HepG2 (cell line): ENCODE results near the gene NXN. TPM values are rescaled to one million over a fixed set of nuclear protein-coding genes. Genes with fewer than 3 reads are reported as not detected.

ENCODE experiments used
- CENPT ChIP-seq: sonication (generic); formaldehyde crosslinking; IDR thresholded peaks from 2 replicates; pipeline ENCODE4 v1.8.0; 2022; ENCODE audit warnings: low read depth, mild to moderate bottlenecking, moderate library complexity, missing genetic modification reagents
- KDM6A ChIP-seq: IDR thresholded peaks from 2 replicates; pipeline ENCODE4 v1.6.1; 2016; ENCODE audit warnings: low read depth
- MEIS2 ChIP-seq: sonication (generic); formaldehyde crosslinking; IDR thresholded peaks from 2 replicates; pipeline ENCODE4 v1.9.0; 2021; ENCODE audit warnings: mild to moderate bottlenecking, missing genetic modification reagents
- MXD1 ChIP-seq: sonication (generic); formaldehyde crosslinking; IDR thresholded peaks from 2 replicates; pipeline ENCODE4 v1.4.0; 2020; ENCODE audit warnings: mild to moderate bottlenecking, missing genetic modification reagents
- REL ChIP-seq: sonication (generic); formaldehyde crosslinking; conservative IDR thresholded peaks from 2 replicates; pipeline ENCODE4 v1.8.0; 2022; ENCODE audit warnings: mild to moderate bottlenecking, missing genetic modification reagents, moderate library complexity
- SRSF1 ChIP-seq: fragments of 200-400 bp; formaldehyde crosslinking; optimal IDR thresholded peaks from 2 replicates; pipeline ENCODE3; 2017; ENCODE audit warnings: mild to moderate bottlenecking, low read depth, low read length, moderate library complexity
- ZC3H13 ChIP-seq: sonication (generic); formaldehyde crosslinking; IDR thresholded peaks from 2 replicates; pipeline ENCODE4 v1.8.1; 2023; ENCODE audit warnings: mild to moderate bottlenecking, missing genetic modification reagents, moderate library complexity
- ZFP37 ChIP-seq: sonication (generic); formaldehyde crosslinking; IDR thresholded peaks from 2 replicates; pipeline ENCODE4 v1.4.0; 2020; ENCODE audit warnings: missing genetic modification reagents, borderline replicate concordance
- ZFYVE20 ChIP-seq: sonication (generic); formaldehyde crosslinking; IDR thresholded peaks from 2 replicates; pipeline ENCODE4 v1.8.0; 2023; ENCODE audit warnings: low read depth, mild to moderate bottlenecking, moderate library complexity, missing genetic modification reagents, borderline replicate concordance
- ZMYM4 ChIP-seq: sonication (generic); formaldehyde crosslinking; IDR thresholded peaks from 2 replicates; pipeline ENCODE4 v1.8.1; 2023; ENCODE audit warnings: mild to moderate bottlenecking, missing genetic modification reagents
- ZNF232 ChIP-seq: sonication (generic); formaldehyde crosslinking; IDR thresholded peaks from 2 replicates; pipeline ENCODE4 v1.4.0; 2020; ENCODE audit warnings: missing genetic modification reagents, borderline replicate concordance
- ZNF326 ChIP-seq: sonication (generic); formaldehyde crosslinking; IDR thresholded peaks from 2 replicates; pipeline ENCODE4 v1.4.0; 2020; ENCODE audit warnings: missing genetic modification reagents, borderline replicate concordance
- ZNF644 ChIP-seq: IDR thresholded peaks from 2 replicates; pipeline ENCODE4 v1.6.1; 2016; ENCODE audit warnings: low read depth
- ZNF770 ChIP-seq: sonication (generic); formaldehyde crosslinking; IDR thresholded peaks from 2 replicates; pipeline ENCODE4 v1.5.0; 2020; ENCODE audit warnings: mild to moderate bottlenecking, missing genetic modification reagents
- ZNF879 ChIP-seq: sonication (generic); formaldehyde crosslinking; IDR thresholded peaks from 2 replicates; pipeline ENCODE4 v1.8.1; 2023; ENCODE audit warnings: missing genetic modification reagents
- ZSCAN12 ChIP-seq: sonication (generic); formaldehyde crosslinking; IDR thresholded peaks from 2 replicates; pipeline ENCODE4 v1.9.0; 2021; ENCODE audit warnings: mild to moderate bottlenecking, missing genetic modification reagents
- polyA plus RNA-seq, 8 experiments: library from polyadenylated mRNA; depleted of rRNA in 3 of 8; stranded (reverse) in 7 of 8; unstranded in 1 of 8; fragments of >200 nt; fragmentation: Illumina TruSeq in 4 of 8; extraction: Trizol in 4 of 8; gene quantifications; 2 replicates each; pipeline versions ENCODE4 v1.2.1 to v1.2.3, GENCODE V29; 2011 to 2016; ENCODE audit warnings: low read depth in 4 of 8, missing spikeins in 1 of 8, mixed read lengths in 1 of 8; ENCODE audit not compliant: insufficient read depth in 1 of 8
- total RNA-seq, 5 experiments: library from RNA; depleted of rRNA; stranded (reverse); fragments of >200 nt; fragmentation: Illumina TruSeq; extraction: Trizol; gene quantifications; 2 replicates each; pipeline ENCODE4 v1.2.3, GENCODE V29; 2016; ENCODE audit warnings: low read depth in 1 of 5
- TF ChIP-seq, protein P1 (sequence below): sonication (generic); formaldehyde crosslinking; IDR thresholded peaks from 2 replicates; pipeline ENCODE4 v1.9.0; 2021; ENCODE audit warnings: missing genetic modification reagents, mild to moderate bottlenecking, borderline replicate concordance
- TF ChIP-seq, protein P2 (sequence below): sonication (generic); formaldehyde crosslinking; IDR thresholded peaks from 2 replicates; pipeline ENCODE4 v1.4.0; 2020; ENCODE audit warnings: mild to moderate bottlenecking, missing genetic modification reagents

Gene NXN
- total and polyA plus RNA-seq, 2 of the 13 experiments (the other 11 are each of a cell fraction or from before 2014, with no cell fraction given) = 22.2 to 24.3 TPM

DNA sequence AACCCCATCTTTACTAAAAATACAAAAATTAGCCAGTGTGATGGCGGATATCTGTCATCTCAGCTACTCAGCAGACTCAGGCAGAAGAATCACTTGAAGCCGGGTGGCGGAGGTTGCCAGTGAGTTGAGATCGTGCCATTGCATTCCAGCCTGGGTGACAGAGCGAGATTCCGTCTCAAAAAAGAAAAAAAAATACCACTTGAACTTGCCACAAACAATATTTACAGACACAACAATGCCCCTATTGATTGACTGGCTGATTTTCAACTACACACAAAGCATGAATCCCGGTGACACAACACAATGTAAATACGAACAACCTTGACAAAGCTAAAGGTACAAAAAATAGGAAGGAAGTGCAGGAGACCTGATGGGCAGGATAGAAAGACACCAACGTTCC, 49.3 kb downstream of the NXN start (continued):
- TF ChIP-seq MEIS2 (CRISPR knock-in tag) = peak; percentile 81; the same call in 1 of the 2 replicates
- TF ChIP-seq ZFP37 (CRISPR knock-in tag) = 0 out of 2 replicates have a peak, but pooled peaks have one; percentile 48
- TF ChIP-seq CENPT = no peak
- no peak for TF ChIP-seq ZNF879 (CRISPR knock-in tag)
- TF ChIP-seq ZSCAN12 = no peak
- TF ChIP-seq ZMYM4 = peak; percentile 63
- TF ChIP-seq ZC3H13 (CRISPR knock-in tag) = peak; percentile 56; the same call in 1 of the 2 replicates
- TF ChIP-seq ZNF644 = peak; percentile 13; the same call in 1 of the 2 replicates
- TF ChIP-seq, protein P1, sequence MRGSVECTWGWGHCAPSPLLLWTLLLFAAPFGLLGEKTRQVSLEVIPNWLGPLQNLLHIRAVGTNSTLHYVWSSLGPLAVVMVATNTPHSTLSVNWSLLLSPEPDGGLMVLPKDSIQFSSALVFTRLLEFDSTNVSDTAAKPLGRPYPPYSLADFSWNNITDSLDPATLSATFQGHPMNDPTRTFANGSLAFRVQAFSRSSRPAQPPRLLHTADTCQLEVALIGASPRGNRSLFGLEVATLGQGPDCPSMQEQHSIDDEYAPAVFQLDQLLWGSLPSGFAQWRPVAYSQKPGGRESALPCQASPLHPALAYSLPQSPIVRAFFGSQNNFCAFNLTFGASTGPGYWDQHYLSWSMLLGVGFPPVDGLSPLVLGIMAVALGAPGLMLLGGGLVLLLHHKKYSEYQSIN (CRISPR knock-in tag) = no peak
- TF ChIP-seq, protein P2, sequence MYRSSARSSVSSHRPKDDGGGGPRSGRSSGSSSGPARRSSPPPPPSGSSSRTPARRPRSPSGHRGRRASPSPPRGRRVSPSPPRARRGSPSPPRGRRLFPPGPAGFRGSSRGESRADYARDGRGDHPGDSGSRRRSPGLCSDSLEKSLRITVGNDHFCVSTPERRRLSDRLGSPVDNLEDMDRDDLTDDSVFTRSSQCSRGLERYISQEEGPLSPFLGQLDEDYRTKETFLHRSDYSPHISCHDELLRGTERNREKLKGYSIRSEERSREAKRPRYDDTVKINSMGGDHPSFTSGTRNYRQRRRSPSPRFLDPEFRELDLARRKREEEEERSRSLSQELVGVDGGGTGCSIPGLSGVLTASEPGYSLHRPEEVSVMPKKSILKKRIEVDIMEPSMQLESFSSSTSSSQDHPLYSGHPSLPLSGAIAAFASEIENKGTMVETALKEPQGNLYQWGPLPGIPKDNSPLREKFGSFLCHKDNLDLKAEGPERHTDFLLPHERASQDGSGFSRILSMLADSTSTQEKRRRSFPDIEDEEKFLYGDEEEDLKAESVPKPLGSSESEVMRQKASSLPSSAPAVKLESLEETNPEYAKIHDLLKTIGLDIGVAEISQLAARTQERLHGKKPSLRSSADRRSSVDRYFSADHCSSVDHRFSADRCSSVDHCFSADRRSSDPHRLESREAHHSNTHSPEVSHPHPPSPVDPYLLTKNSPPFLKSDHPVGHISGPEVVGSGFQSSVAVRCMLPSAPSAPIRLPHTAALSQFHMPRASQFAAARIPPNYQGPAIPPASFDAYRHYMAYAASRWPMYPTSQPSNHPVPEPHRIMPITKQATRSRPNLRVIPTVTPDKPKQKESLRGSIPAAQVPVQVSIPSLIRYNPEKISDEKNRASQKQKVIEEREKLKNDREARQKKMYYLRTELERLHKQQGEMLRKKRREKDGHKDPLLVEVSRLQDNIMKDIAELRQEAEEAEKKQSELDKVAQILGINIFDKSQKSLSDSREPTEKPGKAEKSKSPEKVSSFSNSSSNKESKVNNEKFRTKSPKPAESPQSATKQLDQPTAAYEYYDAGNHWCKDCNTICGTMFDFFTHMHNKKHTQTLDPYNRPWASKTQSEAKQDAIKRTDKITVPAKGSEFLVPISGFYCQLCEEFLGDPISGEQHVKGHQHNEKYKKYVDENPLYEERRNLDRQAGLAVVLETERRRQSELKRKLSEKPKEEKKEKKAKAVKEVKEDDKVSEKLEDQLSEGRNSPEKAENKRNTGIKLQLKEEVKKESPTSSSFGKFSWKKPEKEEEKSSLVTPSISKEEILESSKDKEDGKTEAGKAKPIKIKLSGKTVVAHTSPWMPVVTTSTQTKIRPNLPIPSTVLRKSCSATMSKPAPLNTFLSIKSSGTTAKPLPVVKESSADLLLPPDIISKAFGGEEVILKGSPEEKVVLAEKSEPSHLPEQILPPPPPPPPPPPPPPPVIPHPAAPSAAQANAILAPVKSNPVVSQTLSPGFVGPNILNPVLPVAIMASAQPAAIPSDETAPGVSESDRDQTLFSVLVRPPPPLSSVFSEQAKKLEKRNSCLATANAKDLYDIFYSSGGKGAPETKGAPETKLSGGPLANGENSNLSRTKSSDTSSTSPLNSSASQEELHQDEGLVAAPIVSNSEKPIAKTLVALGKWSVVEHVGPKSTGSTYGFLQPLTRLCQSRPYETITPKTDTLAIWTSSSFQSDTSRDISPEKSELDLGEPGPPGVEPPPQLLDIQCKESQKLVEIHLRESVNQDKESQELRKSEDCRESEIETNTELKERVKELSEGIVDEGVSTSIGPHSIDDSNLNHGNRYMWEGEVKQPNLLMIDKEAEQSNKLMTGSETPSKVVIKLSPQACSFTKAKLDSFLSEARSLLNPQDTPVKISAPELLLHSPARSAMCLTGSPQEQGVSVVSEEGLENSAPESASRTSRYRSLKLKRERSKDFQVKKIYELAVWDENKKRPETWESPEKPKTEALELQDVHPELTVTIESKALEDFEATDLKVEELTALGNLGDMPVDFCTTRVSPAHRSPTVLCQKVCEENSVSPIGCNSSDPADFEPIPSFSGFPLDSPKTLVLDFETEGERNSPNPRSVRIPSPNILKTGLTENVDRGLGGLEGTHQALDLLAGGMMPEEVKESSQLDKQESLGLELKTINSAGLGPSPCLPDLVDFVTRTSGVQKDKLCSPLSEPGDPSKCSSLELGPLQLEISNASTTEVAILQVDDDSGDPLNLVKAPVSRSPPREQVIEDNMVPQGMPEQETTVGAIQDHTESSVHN (CRISPR knock-in tag) = 0 out of 2 replicates have a peak, but pooled peaks have one; percentile 25
- no peak for TF ChIP-seq REL (CRISPR knock-in tag)
- TF ChIP-seq KDM6A = peak; percentile 76
- peak; percentile 67 for TF ChIP-seq ZNF770 (CRISPR knock-in tag)
- TF ChIP-seq ZNF232 (CRISPR knock-in tag) = 0 out of 2 replicates have a peak, but pooled peaks have one; percentile 47
- TF ChIP-seq MXD1 (CRISPR knock-in tag) = no peak
- TF ChIP-seq SRSF1 = no peak
- no peak for TF ChIP-seq ZFYVE20
- no peak for TF ChIP-seq ZNF326 (CRISPR knock-in tag)
